ENCODE results near the gene RIC3.
"Not testable (repeated sequence)": the region's sequence is repeated elsewhere in the genome, so short reads cannot be mapped to it uniquely, and the experiment has no call there.

RIC3 gene

GRCh38 chr11:8192896-8193209 is 24.0 kb upstream of the RIC3 start:
- FAIRE-seq = no peak
- DNase-seq (ENCODE audit: insufficient read length, low spot score) = no peak
- no peak for TF ChIP-seq SPI1 (IDR thresholded peaks at IDR 0.05; ENCODE audit: low read depth, low read length)

- DNase-seq (ENCODE audit: insufficient read length, low spot score) = peak; percentile 66
- no peak for TF ChIP-seq PAX5 (IDR thresholded peaks at IDR 0.05; ENCODE audit: insufficient read depth, low read length, severe bottlenecking)
- TF ChIP-seq POLR2A (IDR thresholded peaks at IDR 0.05; ENCODE audit: low read depth, low read length) = no peak
- TF ChIP-seq POLR2AphosphoS5 (IDR thresholded peaks at IDR 0.05; ENCODE audit: low read depth, low read length) = no peak
- TF ChIP-seq TAF1 (IDR thresholded peaks at IDR 0.05; ENCODE audit: low read depth, low read length) = no peak
- peak; percentile 88 for FAIRE-seq
Measured at GRCh38 chr11:8192016-8192895, 23.4 kb upstream of the RIC3 start.

GRCh38 chr11:8190431-8190830 is 21.6 kb upstream of the RIC3 start:
- DNase-seq (ENCODE audit: insufficient read length, low spot score) (no peak), FAIRE-seq (no peak)
- no peak for TF ChIP-seq POLR2AphosphoS5 (IDR thresholded peaks at IDR 0.05; ENCODE audit: low read depth, low read length)
- TF ChIP-seq TAF1 (IDR thresholded peaks at IDR 0.05; ENCODE audit: low read depth, low read length) = no peak
- TF ChIP-seq POLR2A (IDR thresholded peaks at IDR 0.05; ENCODE audit: low read depth, low read length) = no peak
- no peak for TF ChIP-seq POU2F2 (IDR thresholded peaks at IDR 0.05; ENCODE audit: low read depth, low read length)
- no peak for TF ChIP-seq PAX5 (IDR thresholded peaks at IDR 0.05; ENCODE audit: insufficient read depth, low read length, severe bottlenecking)
- TF ChIP-seq SPI1 (IDR thresholded peaks at IDR 0.05; ENCODE audit: low read depth, low read length) = no peak

- no peak for DNase-seq (ENCODE audit: insufficient read length, low spot score)
- TF ChIP-seq TAF1 (IDR thresholded peaks at IDR 0.05; ENCODE audit: low read depth, low read length) (no peak), POLR2AphosphoS5 (IDR thresholded peaks at IDR 0.05; ENCODE audit: low read depth, low read length) (no peak), SPI1 (IDR thresholded peaks at IDR 0.05; ENCODE audit: low read depth, low read length) (no peak), POLR2A (IDR thresholded peaks at IDR 0.05; ENCODE audit: low read depth, low read length) (no peak), PAX5 (IDR thresholded peaks at IDR 0.05; ENCODE audit: insufficient read depth, low read length, severe bottlenecking) (no peak), POU2F2 (IDR thresholded peaks at IDR 0.05; ENCODE audit: low read depth, low read length) (no peak)
- no peak for FAIRE-seq
Measured at GRCh38 chr11:8186429-8186828, 17.6 kb upstream of the RIC3 start.

GRCh38 chr11:8183111-8183510 is 14.3 kb upstream of the RIC3 start:
- DNase-seq (ENCODE audit: insufficient read length, low spot score) = no peak
- FAIRE-seq = no peak
- no peak for TF ChIP-seq SPI1 (IDR thresholded peaks at IDR 0.05; ENCODE audit: low read depth, low read length)
- no peak for TF ChIP-seq PAX5 (IDR thresholded peaks at IDR 0.05; ENCODE audit: insufficient read depth, low read length, severe bottlenecking)
- no peak for TF ChIP-seq POU2F2 (IDR thresholded peaks at IDR 0.05; ENCODE audit: low read depth, low read length)
- no peak for TF ChIP-seq POLR2A (IDR thresholded peaks at IDR 0.05; ENCODE audit: low read depth, low read length)
- TF ChIP-seq POLR2AphosphoS5 (IDR thresholded peaks at IDR 0.05; ENCODE audit: low read depth, low read length) = no peak
- TF ChIP-seq TAF1 (IDR thresholded peaks at IDR 0.05; ENCODE audit: low read depth, low read length) = no peak

- no peak for TF ChIP-seq POU2F2 (IDR thresholded peaks at IDR 0.05; ENCODE audit: low read depth, low read length)
- no peak for TF ChIP-seq PAX5 (IDR thresholded peaks at IDR 0.05; ENCODE audit: insufficient read depth, low read length, severe bottlenecking)
- no peak for TF ChIP-seq POLR2AphosphoS5 (IDR thresholded peaks at IDR 0.05; ENCODE audit: low read depth, low read length)
- TF ChIP-seq SPI1 (IDR thresholded peaks at IDR 0.05; ENCODE audit: low read depth, low read length) = no peak
- TF ChIP-seq POLR2A (IDR thresholded peaks at IDR 0.05; ENCODE audit: low read depth, low read length) = no peak
- TF ChIP-seq TAF1 (IDR thresholded peaks at IDR 0.05; ENCODE audit: low read depth, low read length) = no peak
- DNase-seq (ENCODE audit: insufficient read length, low spot score) = no peak
- FAIRE-seq = no peak
Measured at GRCh38 chr11:8180469-8180868, 11.6 kb upstream of the RIC3 start.

GRCh38 chr11:8178297-8178696 is 9.5 kb upstream of the RIC3 start:
- DNase-seq (ENCODE audit: insufficient read length, low spot score) = no peak
- TF ChIP-seq SPI1 (IDR thresholded peaks at IDR 0.05; ENCODE audit: low read depth, low read length) (no peak), PAX5 (IDR thresholded peaks at IDR 0.05; ENCODE audit: insufficient read depth, low read length, severe bottlenecking) (no peak), TAF1 (IDR thresholded peaks at IDR 0.05; ENCODE audit: low read depth, low read length) (no peak), POLR2AphosphoS5 (IDR thresholded peaks at IDR 0.05; ENCODE audit: low read depth, low read length) (no peak), POLR2A (IDR thresholded peaks at IDR 0.05; ENCODE audit: low read depth, low read length) (no peak), POU2F2 (IDR thresholded peaks at IDR 0.05; ENCODE audit: low read depth, low read length) (no peak)
- FAIRE-seq = no peak

GRCh38 chr11:8177136-8177535 is 8.3 kb upstream of the RIC3 start:
- TF ChIP-seq SPI1 (IDR thresholded peaks at IDR 0.05; ENCODE audit: low read depth, low read length) = no peak
- no peak for TF ChIP-seq POLR2AphosphoS5 (IDR thresholded peaks at IDR 0.05; ENCODE audit: low read depth, low read length)
- no peak for TF ChIP-seq TAF1 (IDR thresholded peaks at IDR 0.05; ENCODE audit: low read depth, low read length)
- no peak for TF ChIP-seq POLR2A (IDR thresholded peaks at IDR 0.05; ENCODE audit: low read depth, low read length)
- no peak for TF ChIP-seq PAX5 (IDR thresholded peaks at IDR 0.05; ENCODE audit: insufficient read depth, low read length, severe bottlenecking)
- no peak for TF ChIP-seq POU2F2 (IDR thresholded peaks at IDR 0.05; ENCODE audit: low read depth, low read length)
- no peak for DNase-seq (ENCODE audit: insufficient read length, low spot score)
- no peak for FAIRE-seq

GRCh38 chr11:8167796-8168195 is 1.0 kb downstream of the RIC3 start:
- DNase-seq (ENCODE audit: insufficient read length, low spot score) (no peak), FAIRE-seq (no peak)
- TF ChIP-seq POLR2AphosphoS5 (IDR thresholded peaks at IDR 0.05; ENCODE audit: low read depth, low read length) = no peak
- TF ChIP-seq SPI1 (IDR thresholded peaks at IDR 0.05; ENCODE audit: low read depth, low read length) = no peak
- no peak for TF ChIP-seq POLR2A (IDR thresholded peaks at IDR 0.05; ENCODE audit: low read depth, low read length)
- TF ChIP-seq POU2F2 (IDR thresholded peaks at IDR 0.05; ENCODE audit: low read depth, low read length) = no peak
- TF ChIP-seq TAF1 (IDR thresholded peaks at IDR 0.05; ENCODE audit: low read depth, low read length) = no peak
- TF ChIP-seq PAX5 (IDR thresholded peaks at IDR 0.05; ENCODE audit: insufficient read depth, low read length, severe bottlenecking) = no peak

- TF ChIP-seq POLR2AphosphoS5 (IDR thresholded peaks at IDR 0.05; ENCODE audit: low read depth, low read length) (no peak), PAX5 (IDR thresholded peaks at IDR 0.05; ENCODE audit: insufficient read depth, low read length, severe bottlenecking) (no peak), POLR2A (IDR thresholded peaks at IDR 0.05; ENCODE audit: low read depth, low read length) (no peak), TAF1 (IDR thresholded peaks at IDR 0.05; ENCODE audit: low read depth, low read length) (no peak), SPI1 (IDR thresholded peaks at IDR 0.05; ENCODE audit: low read depth, low read length) (no peak), POU2F2 (IDR thresholded peaks at IDR 0.05; ENCODE audit: low read depth, low read length) (no peak)
- DNase-seq (ENCODE audit: insufficient read length, low spot score) (no peak), FAIRE-seq (no peak)
Measured at GRCh38 chr11:8164746-8165145, 4.1 kb downstream of the RIC3 start.

GRCh38 chr11:8161627-8162304 is 7.1 kb downstream of the RIC3 start:
- not testable (repeated sequence) for FAIRE-seq; DNase-seq (ENCODE audit: insufficient read length, low spot score)
